Lower leg skin (tissue), 4 donors: ENCODE measurements around the gene NCBP1. TPM values are rescaled to one million over a fixed set of nuclear protein-coding genes. Genes with fewer than 3 reads are reported as not detected.

Source experiments
- DNase-seq, 2 donors: peaks; one replicate each; pipeline ENCODE4 v3.0.0-alpha.2; 2019; ENCODE audit warnings: low spot score in 2 of 2
- H3K4me3 ChIP-seq: fragments of 200-600 bp; sonication (generic); 2 replicates; pipeline ENCODE4 v1.5.1; 2017; ENCODE audit warnings: mild to moderate bottlenecking, low read depth; ENCODE audit not compliant: poor library complexity, severe bottlenecking
- CTCF ChIP-seq, 3 donors: fragments of 450-650 bp; IDR thresholded peaks; one replicate each; pipeline ENCODE4 v1.5.1; 2016; ENCODE audit warnings: antibody characterized with exemption in 3 of 3, mild to moderate bottlenecking in 3 of 3, moderate library complexity in 2 of 3
- POLR2A ChIP-seq, 2 donors: fragments of 450-650 bp; IDR thresholded peaks; one replicate each; pipeline ENCODE4 v1.6.1; 2016 to 2017; ENCODE audit warnings: antibody characterized with exemption in 2 of 2, mild to moderate bottlenecking in 1 of 2, moderate library complexity in 1 of 2
- WGBS, 2 donors: methylation state at CpG; one replicate each; pipeline ENCODE4 v1.1.5; 2018; 5-methylcytosine and 5-hydroxymethylcytosine counted together
- intact Hi-C: fragments of 100-400 bp; cut with DNase I; formaldehyde crosslinking; loops from one replicate; pipeline ENCODE4 v1.15.0; 2023; ENCODE audit warnings: low total_unique reads
- total RNA-seq, 4 donors: library from RNA; depleted of rRNA; stranded (reverse); fragments of >200 nt; gene quantifications; one replicate each; pipeline ENCODE4 v1.1.0, GENCODE V29; 2016

Gene NCBP1
- total RNA-seq, 4 donors from 2014 or later = 9.7 to 17.2 (median 11.5) TPM

- intact Hi-C loops = no loop called here
- H3K4me3 ChIP-seq = no peak overlapping the region
- TF ChIP-seq POLR2A (IDR thresholded peaks at IDR 0.05) (no peak), CTCF (IDR thresholded peaks at IDR 0.05) (no peak)
- no peak for DNase-seq
Observed at GRCh38 chr9:97645720-97646119, 12.1 kb downstream of the NCBP1 start.

GRCh38 chr9:97647996-97648395 is 14.4 kb downstream of the NCBP1 start:
- intact Hi-C loops = no loop called here
- no peak overlapping the region for H3K4me3 ChIP-seq
- TF ChIP-seq POLR2A (IDR thresholded peaks at IDR 0.05) = no peak
- no peak for TF ChIP-seq CTCF (IDR thresholded peaks at IDR 0.05)
- 93 to 95% methylated on average over 5 of the region's 5 CpGs for WGBS, 2 donors
- DNase-seq = no peak

GRCh38 chr9:97651646-97652045 is 18.0 kb downstream of the NCBP1 start:
- DNase-seq = no peak
- TF ChIP-seq POLR2A (IDR thresholded peaks at IDR 0.05) (no peak), CTCF (IDR thresholded peaks at IDR 0.05) (no peak)
- intact Hi-C loops = no loop called here
- 78 to 86% methylated on average over 3 of the region's 3 CpGs for whole genome bisulfite sequencing, 2 donors
- no peak overlapping the region for H3K4me3 ChIP-seq

GRCh38 chr9:97658707-97659106 is 25.1 kb downstream of the NCBP1 start:
- H3K4me3 ChIP-seq = no peak overlapping the region
- intact Hi-C loops = no loop called here
- WGBS, 2 donors = 85 to 90% methylated on average over 1 of the region's 1 CpG

GRCh38 chr9:97659771-97660170 is 26.1 kb downstream of the NCBP1 start:
- intact Hi-C loops = no loop called here
- no peak for DNase-seq
- H3K4me3 ChIP-seq = no peak overlapping the region
- TF ChIP-seq CTCF (IDR thresholded peaks at IDR 0.05) = no peak
- TF ChIP-seq POLR2A (IDR thresholded peaks at IDR 0.05) = no peak
- WGBS, 2 donors = 91 to 92% methylated on average over 2 to 3 of the region's 3 CpGs

More at GRCh38 chr9:97658707-97659106, 25.1 kb downstream of the NCBP1 start:
- no peak for DNase-seq
- TF ChIP-seq POLR2A (IDR thresholded peaks at IDR 0.05) (no peak), CTCF (IDR thresholded peaks at IDR 0.05) (no peak)

- no peak overlapping the region for H3K4me3 ChIP-seq
- intact Hi-C loops = no loop called here
- TF ChIP-seq CTCF (IDR thresholded peaks at IDR 0.05) (no peak), POLR2A (IDR thresholded peaks at IDR 0.05) (no peak)
- WGBS, 2 donors = 64 to 81% methylated on average over 5 of the region's 5 CpGs
- DNase-seq = no peak
Observed at GRCh38 chr9:97660340-97660739, 26.7 kb downstream of the NCBP1 start.
